ENCODE results near the gene PNPO.

The PNPO gene

DNA sequence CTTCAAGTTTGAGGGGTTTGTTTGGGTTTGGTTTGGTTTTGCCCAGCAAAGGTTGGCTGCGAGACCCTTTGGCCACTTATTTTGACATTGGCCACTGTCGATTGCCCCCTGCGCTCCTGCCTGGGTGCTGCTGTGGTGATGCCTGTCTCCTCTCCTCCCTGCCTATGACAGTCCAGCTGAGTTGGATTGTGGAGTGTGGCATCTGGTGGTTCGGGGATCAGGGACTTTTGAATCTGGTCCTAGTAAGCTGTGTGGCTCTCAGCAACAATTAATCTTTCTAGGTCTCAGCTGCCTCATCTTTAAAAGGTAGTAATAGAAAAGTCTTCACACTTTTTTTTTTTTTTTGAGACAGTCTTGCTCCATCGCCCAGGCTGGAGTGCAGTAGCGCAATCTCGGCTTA is 56.7 kb downstream of the PNPO start:
- H3K79me2 ChIP-seq (ENCODE audit: insufficient read depth, low read length): no peaks in the 10 kb centered on the region
- H3K4me2 ChIP-seq (ENCODE audit: low read depth, low read length, poor library complexity, severe bottlenecking): no peak overlapping the region
- H3K9ac ChIP-seq (ENCODE audit: low read depth, low read length, poor library complexity, severe bottlenecking): no peak overlapping the region
- H2AFZ ChIP-seq (ENCODE audit: low read length): no peak overlapping the region
- no peak overlapping the region for H3K4me3 ChIP-seq (ENCODE audit: low read length, poor library complexity, severe bottlenecking)
- no peaks in the 10 kb centered on the region for H3K9me3 ChIP-seq (ENCODE audit: insufficient read depth, low read depth, low read length)
- H3K9me2 ChIP-seq (replicated peaks; ENCODE audit: low read depth, low read length): no peaks in the 10 kb centered on the region
- no peaks in the 10 kb centered on the region for H3K27me3 ChIP-seq (ENCODE audit: insufficient read depth, low read length, poor library complexity, severe bottlenecking)
- TF ChIP-seq, protein P1, sequence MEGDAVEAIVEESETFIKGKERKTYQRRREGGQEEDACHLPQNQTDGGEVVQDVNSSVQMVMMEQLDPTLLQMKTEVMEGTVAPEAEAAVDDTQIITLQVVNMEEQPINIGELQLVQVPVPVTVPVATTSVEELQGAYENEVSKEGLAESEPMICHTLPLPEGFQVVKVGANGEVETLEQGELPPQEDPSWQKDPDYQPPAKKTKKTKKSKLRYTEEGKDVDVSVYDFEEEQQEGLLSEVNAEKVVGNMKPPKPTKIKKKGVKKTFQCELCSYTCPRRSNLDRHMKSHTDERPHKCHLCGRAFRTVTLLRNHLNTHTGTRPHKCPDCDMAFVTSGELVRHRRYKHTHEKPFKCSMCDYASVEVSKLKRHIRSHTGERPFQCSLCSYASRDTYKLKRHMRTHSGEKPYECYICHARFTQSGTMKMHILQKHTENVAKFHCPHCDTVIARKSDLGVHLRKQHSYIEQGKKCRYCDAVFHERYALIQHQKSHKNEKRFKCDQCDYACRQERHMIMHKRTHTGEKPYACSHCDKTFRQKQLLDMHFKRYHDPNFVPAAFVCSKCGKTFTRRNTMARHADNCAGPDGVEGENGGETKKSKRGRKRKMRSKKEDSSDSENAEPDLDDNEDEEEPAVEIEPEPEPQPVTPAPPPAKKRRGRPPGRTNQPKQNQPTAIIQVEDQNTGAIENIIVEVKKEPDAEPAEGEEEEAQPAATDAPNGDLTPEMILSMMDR (conservative IDR thresholded peaks at IDR 0.05; ENCODE audit: low read length): no peak
- no peak for TF ChIP-seq EZH2phosphoT487 (IDR thresholded peaks at IDR 0.05; ENCODE audit: borderline replicate concordance)
- H4K20me1 ChIP-seq (ENCODE audit: insufficient read depth, low read length, poor library complexity, severe bottlenecking): no peaks in the 10 kb centered on the region
- peaks cover 17% of the 10 kb centered on the region for H3K4me1 ChIP-seq (ENCODE audit: insufficient read depth, low read length, poor library complexity, severe bottlenecking)
- H3F3A ChIP-seq (ENCODE audit: low read depth): no peaks in the 10 kb centered on the region
- no peaks in the 10 kb centered on the region for H3K36me3 ChIP-seq (ENCODE audit: insufficient read depth, low read length)

Measured in Loucy (cell line).